SW 1271 (cell line): ENCODE results near the gene CYTH1.
A peak's percentile ranks its signal among the peaks of the same experiment; 100 is the strongest.
"Not testable (repeated sequence)": the region's sequence is repeated elsewhere in the genome, so short reads cannot be mapped to it uniquely, and the experiment has no call there.

Source experiments
- DNase-seq, 2 experiments: peaks; one replicate each; lab custom pipeline; 2025; lab: John Stamatoyannopoulos, UW

CYTH1 gene

GRCh38 chr17:78692460-78693010 lies 89.5 kb downstream of the CYTH1 start:
- no peak for DNase-seq

GRCh38 chr17:78689029-78689428 lies 93.0 kb downstream of the CYTH1 start:
- DNase-seq, result peak in 1 of 2 experiments; percentile 19

GRCh38 chr17:78687944-78688343 lies 94.1 kb downstream of the CYTH1 start:
- no peak for DNase-seq

- no peak for DNase-seq
Measured at GRCh38 chr17:78687125-78687524, 94.9 kb downstream of the CYTH1 start.

GRCh38 chr17:78684026-78684425 lies 98.0 kb downstream of the CYTH1 start:
- no peak for DNase-seq

- DNase-seq, result no peak
Measured at GRCh38 chr17:78683408-78683961, 98.6 kb downstream of the CYTH1 start.

GRCh38 chr17:78682363-78682762 lies 99.7 kb downstream of the CYTH1 start:
- no peak for DNase-seq

GRCh38 chr17:78680436-78680835 lies 101.6 kb downstream of the CYTH1 start:
- DNase-seq, result no peak

GRCh38 chr17:78679495-78680395 lies 102.3 kb downstream of the CYTH1 start:
- no peak for DNase-seq

- DNase-seq, result no peak
Measured at GRCh38 chr17:78678711-78679110, 103.4 kb downstream of the CYTH1 start.

GRCh38 chr17:78678222-78678557 lies 103.9 kb downstream of the CYTH1 start:
- no peak for DNase-seq

GRCh38 chr17:78677303-78678221 lies 104.5 kb downstream of the CYTH1 start:
- DNase-seq, result no peak

GRCh38 chr17:78676412-78677302 lies 105.4 kb downstream of the CYTH1 start:
- no peak for DNase-seq

- DNase-seq, result no peak
Measured at GRCh38 chr17:78675836-78676235, 106.2 kb downstream of the CYTH1 start.

GRCh38 chr17:78675316-78675616 lies 106.8 kb downstream of the CYTH1 start:
- DNase-seq, result no peak

- no peak for DNase-seq
Measured at GRCh38 chr17:78674595-78675315, 107.3 kb downstream of the CYTH1 start.

GRCh38 chr17:78674156-78674555 lies 107.9 kb downstream of the CYTH1 start:
- DNase-seq, result no peak

GRCh38 chr17:78673395-78673794 lies 108.7 kb downstream of the CYTH1 start:
- no peak for DNase-seq

GRCh38 chr17:78672871-78673371 lies 109.2 kb downstream of the CYTH1 start:
- DNase-seq, result no peak

GRCh38 chr17:78672005-78672404 lies 110.1 kb downstream of the CYTH1 start:
- DNase-seq, result no peak

- DNase-seq, result not testable (repeated sequence)
Measured at GRCh38 chr17:78671726-78672001, 110.4 kb downstream of the CYTH1 start.
